HL-60 (cell line): ENCODE measurements around the gene ACOXL.

Experiments used
- DNase-seq, 2 experiments: peaks; one replicate each; pipeline ENCODE4 v3.0.0-alpha.2; 2010 to 2020; ENCODE audit warnings: low read depth in 1 of 2, low spot score in 1 of 2
- H3K27ac ChIP-seq: fragments of 250-450 bp; sonication (Bioruptor Pico); replicated peaks from 2 replicates; pipeline ENCODE4 v1.5.1; 2020; ENCODE audit warnings: mild to moderate bottlenecking, moderate library complexity
- H3K27me3 ChIP-seq: fragments of 250-450 bp; sonication (Bioruptor Pico); 2 replicates; pipeline ENCODE4 v1.5.1; 2021; ENCODE audit warnings: mild to moderate bottlenecking, moderate library complexity; ENCODE audit not compliant: insufficient read depth, poor library complexity, severe bottlenecking
- H3K4me3 ChIP-seq: replicated peaks from 2 replicates; pipeline ENCODE4 v1.5.1; 2011; ENCODE audit warnings: mild to moderate bottlenecking, control low read depth, low read length; ENCODE audit not compliant: insufficient read depth
- CTCF ChIP-seq: IDR thresholded peaks from one replicate; pipeline ENCODE4 v1.5.1; 2011; ENCODE audit warnings: low read length, control low read depth, inconsistent platforms; ENCODE audit not compliant: insufficient read depth
- GABPA ChIP-seq: IDR thresholded peaks from 2 replicates; pipeline ENCODE4 v1.6.1; 2012; ENCODE audit warnings: low read depth
- POLR2AphosphoS5 ChIP-seq: IDR thresholded peaks from 2 replicates; pipeline ENCODE4 v1.6.1; 2012; ENCODE audit warnings: low read depth
- REST ChIP-seq: IDR thresholded peaks from 2 replicates; pipeline ENCODE4 v1.6.1; 2012; ENCODE audit warnings: low read depth; ENCODE audit not compliant: insufficient replicate concordance
- SPI1 ChIP-seq: IDR thresholded peaks from 2 replicates; pipeline ENCODE4 v1.6.1; 2012; ENCODE audit warnings: low read depth, mild to moderate bottlenecking, borderline replicate concordance

Gene ACOXL

DNA sequence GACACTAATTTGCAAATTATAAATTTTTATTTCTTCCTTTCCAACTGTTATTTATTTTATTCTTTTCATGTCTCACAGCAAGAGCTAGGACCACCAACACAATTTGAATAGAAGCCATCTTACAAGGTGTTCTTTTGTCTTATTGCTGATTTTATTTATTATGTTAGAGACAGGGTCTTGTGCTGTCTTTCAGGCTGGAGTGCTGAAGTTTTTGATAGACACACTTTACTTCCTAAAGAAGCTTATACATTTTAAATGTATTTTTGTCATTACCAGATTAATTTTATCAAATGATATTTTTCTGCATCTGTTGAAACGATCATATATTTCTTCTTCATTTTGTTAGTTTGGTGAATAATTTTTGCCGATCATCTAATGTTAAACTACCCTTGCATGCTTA lies 258.1 kb downstream of the ACOXL start:
- Histone ChIP-seq H3K27me3 (no peaks in the 10 kb centered on the region), H3K27ac (no peak overlapping the region), H3K4me3 (no peak overlapping the region)
- no peak for DNase-seq
- peak; percentile 76 for TF ChIP-seq REST
- no peak for TF ChIP-seq POLR2AphosphoS5

DNA sequence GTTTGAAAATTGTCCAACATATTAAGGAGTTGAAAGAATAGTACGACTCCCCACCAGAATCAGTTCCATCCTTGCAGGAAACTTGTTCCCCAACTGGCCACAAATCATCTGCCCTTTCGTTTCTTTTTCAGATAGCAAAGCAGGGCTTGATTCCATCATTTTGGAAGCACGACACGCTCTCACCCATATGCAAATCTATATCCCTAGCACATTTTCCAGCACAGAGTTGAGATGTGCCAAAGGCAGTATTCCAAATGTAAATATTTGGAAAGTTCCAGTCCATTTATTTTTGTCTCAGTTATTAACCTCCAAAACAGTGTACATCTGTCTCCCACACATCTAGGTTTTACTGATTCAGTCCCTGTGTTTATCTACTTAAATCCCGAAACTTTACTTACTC lies 259.5 kb downstream of the ACOXL start:
- no peak for TF ChIP-seq REST
- TF ChIP-seq GABPA, result no peak
- TF ChIP-seq SPI1, result no peak
- TF ChIP-seq CTCF, result no peak
- TF ChIP-seq POLR2AphosphoS5, result no peak
- Histone ChIP-seq H3K27me3 (no peaks in the 10 kb centered on the region), H3K4me3 (no peak overlapping the region), H3K27ac (peak overlapping the region; percentile 96)
- DNase-seq, result no peak

DNA sequence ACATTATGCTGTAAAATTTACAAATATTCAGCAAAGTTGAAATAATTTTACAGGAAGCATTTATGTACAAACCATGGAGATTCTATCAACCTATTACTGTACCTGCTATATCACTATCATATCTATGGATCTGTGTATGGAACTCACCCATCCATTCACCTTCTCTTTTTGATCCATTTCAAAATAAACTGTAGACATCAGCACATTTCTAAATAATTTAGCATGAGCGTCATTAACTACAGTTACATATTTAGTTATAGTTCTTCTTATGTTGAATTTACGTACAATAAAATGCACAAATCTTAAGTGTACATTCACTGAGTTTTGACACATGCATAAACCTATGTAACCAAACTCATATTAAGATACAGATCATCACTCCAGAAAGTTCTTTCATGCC lies 260.5 kb downstream of the ACOXL start:
- H3K27ac ChIP-seq, result peak overlapping the region; percentile 96
- TF ChIP-seq POLR2AphosphoS5 (no peak), CTCF (no peak), GABPA (no peak), REST (no peak), SPI1 (no peak)
- H3K4me3 ChIP-seq, result no peak overlapping the region
- no peak for DNase-seq
- H3K27me3 ChIP-seq, result no peaks in the 10 kb centered on the region
